Fibroblast of lung (primary cell): ENCODE results near the gene NOL9. TPM values are rescaled to one million over a fixed set of nuclear protein-coding genes. Genes with fewer than 3 reads are reported as not detected.

Experiments
- DNase-seq, 2 donors: peaks; one replicate each; pipeline versions ENCODE4 v3.0.0 to v3.0.0-alpha.2; 2010; ENCODE audit warnings: low read depth in 2 of 2
- H2AFZ ChIP-seq: 2 replicates; pipeline ENCODE4 v1.5.1; 2012; ENCODE audit warnings: low read length, control low read depth, inconsistent platforms
- H3K27ac ChIP-seq: 2 replicates; pipeline ENCODE4 v1.5.1; 2011; ENCODE audit warnings: low read length, control low read depth; ENCODE audit not compliant: insufficient read depth
- H3K27me3 ChIP-seq: 2 replicates; pipeline ENCODE4 v1.5.1; 2011; ENCODE audit warnings: mild to moderate bottlenecking, low read length; ENCODE audit not compliant: control insufficient read depth, insufficient read depth
- H3K36me3 ChIP-seq: 2 replicates; pipeline ENCODE4 v1.5.1; 2011; ENCODE audit warnings: low read length; ENCODE audit not compliant: control insufficient read depth, insufficient read depth
- H3K4me1 ChIP-seq: 2 replicates; pipeline ENCODE4 v1.5.1; 2011; ENCODE audit warnings: low read length; ENCODE audit not compliant: control insufficient read depth, insufficient read depth; ENCODE audit errors: extremely low read depth
- H3K4me2 ChIP-seq: 2 replicates; pipeline ENCODE4 v1.5.1; 2011; ENCODE audit warnings: low read length, control low read depth; ENCODE audit not compliant: insufficient read depth; ENCODE audit errors: extremely low read depth
- H3K4me3 ChIP-seq, 4 experiments: fragments of 200-600 bp in 1 of 4; sonication (generic) in 1 of 4; replicated peaks in 1 of 4; 2 replicates each; pipeline ENCODE4 v1.5.1; 2011 to 2016; ENCODE audit warnings: low read length in 4 of 4, low read depth in 3 of 4, mild to moderate bottlenecking in 3 of 4, control low read depth in 2 of 4, inconsistent platforms in 1 of 4, mixed read lengths in 1 of 4; ENCODE audit not compliant: insufficient read depth in 1 of 4; ENCODE audit errors: control extremely low read depth in 1 of 4
- H3K79me2 ChIP-seq: 2 replicates; pipeline ENCODE4 v1.5.1; 2012; ENCODE audit warnings: mild to moderate bottlenecking, low read length, inconsistent platforms; ENCODE audit not compliant: control insufficient read depth, insufficient read depth
- H3K9ac ChIP-seq: 2 replicates; pipeline ENCODE4 v1.5.1; 2011; ENCODE audit warnings: mild to moderate bottlenecking, low read length, control low read depth; ENCODE audit not compliant: insufficient read depth
- H3K9me3 ChIP-seq: 2 replicates; pipeline ENCODE4 v1.5.1; 2012; ENCODE audit warnings: low read depth, low read length; ENCODE audit not compliant: control insufficient read depth, insufficient read depth
- H4K20me1 ChIP-seq: 2 replicates; pipeline ENCODE4 v1.5.1; 2011; ENCODE audit warnings: low read length; ENCODE audit not compliant: control insufficient read depth, insufficient read depth; ENCODE audit errors: extremely low read depth
- CTCF ChIP-seq, 2 donors: IDR thresholded peaks in 1 of 2; conservative IDR thresholded peaks in 1 of 2; 1 replicate in 1 of 2; 2 replicates in 1 of 2; pipeline ENCODE4 v1.5.1; 2011 to 2012; ENCODE audit warnings: low read length in 2 of 2, control low read depth in 1 of 2, inconsistent platforms in 1 of 2, low read depth in 1 of 2, mild to moderate bottlenecking in 1 of 2
- EZH2 ChIP-seq: IDR thresholded peaks from 2 replicates; pipeline ENCODE4 v1.5.1; 2012; ENCODE audit warnings: low read length, control low read depth, mild to moderate bottlenecking; ENCODE audit errors: missing control alignments
- polyA plus RNA-seq, 2 donors: library from polyadenylated mRNA; depleted of rRNA in 1 of 2; stranded (reverse) in 1 of 2; unstranded in 1 of 2; fragments of >200 nt; gene quantifications; 2 replicates each; pipeline ENCODE4 v1.2.1, GENCODE V29; 2011 to 2012; ENCODE audit warnings: missing spikeins in 1 of 2
- total RNA-seq: library from RNA; depleted of rRNA; stranded (reverse); fragments of >200 nt; gene quantifications from 2 replicates; pipeline ENCODE4 v1.2.1, GENCODE V29; 2014

Gene NOL9
- total and polyA plus RNA-seq, 2 donors (not counting 1 experiment from before 2014, with no cell fraction given) = 17.5 to 19.0 TPM

GRCh38 chr1:6534248-6534822 lies 20.0 kb downstream of the NOL9 start:
- no peak for DNase-seq
- TF ChIP-seq CTCF (conservative IDR thresholded peaks at IDR 0.05 in 1 of 2, IDR thresholded peaks at IDR 0.05 in 1 of 2; ENCODE audit: low read depth in 1 of 2, low read length in 2 of 2) (no peak), EZH2 (no peak)
- Histone ChIP-seq H4K20me1 (peaks cover 3% of the 10 kb centered on the region), H3K9me3 (no peaks in the 10 kb centered on the region), H3K79me2 (no peaks in the 10 kb centered on the region), H3K36me3 (peaks cover 13% of the 10 kb centered on the region), H3K4me2 (no peak overlapping the region), H3K27ac (no peak overlapping the region), H3K9ac (no peak overlapping the region), H3K4me1 (no peaks in the 10 kb centered on the region), H3K4me3 (no peak overlapping the region), H3K27me3 (no peaks in the 10 kb centered on the region), H2AFZ (no peak overlapping the region)

DNA sequence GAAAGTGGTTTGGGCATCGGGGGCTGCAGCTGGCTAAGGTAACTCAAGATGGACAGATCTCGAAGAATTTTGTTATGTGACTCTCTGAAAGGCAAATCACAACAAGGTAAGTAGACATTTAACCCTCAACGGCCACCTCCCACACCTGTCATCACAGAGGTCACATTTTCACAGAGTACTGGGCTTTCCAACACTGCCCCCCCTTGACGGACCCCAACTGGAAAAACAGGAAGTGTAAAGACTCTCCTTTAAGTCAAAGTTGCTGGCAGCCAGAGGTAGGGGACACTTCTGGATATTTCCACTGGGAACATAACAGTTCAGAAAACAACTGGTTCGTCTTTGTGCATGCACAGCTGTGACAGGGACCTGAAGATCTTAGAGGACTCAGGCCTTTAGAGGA lies 22.3 kb downstream of the NOL9 start:
- H3K79me2 ChIP-seq = no peaks in the 10 kb centered on the region
- DNase-seq = no peak
- H2AFZ ChIP-seq = no peak overlapping the region
- H3K27me3 ChIP-seq = no peaks in the 10 kb centered on the region
- H3K4me2 ChIP-seq = no peak overlapping the region
- TF ChIP-seq CTCF (conservative IDR thresholded peaks at IDR 0.05 in 1 of 2, IDR thresholded peaks at IDR 0.05 in 1 of 2; ENCODE audit: low read depth in 1 of 2, low read length in 2 of 2) = no peak
- no peak for TF ChIP-seq EZH2
- H3K27ac ChIP-seq = no peak overlapping the region
- H3K9me3 ChIP-seq = no peaks in the 10 kb centered on the region
- peaks cover 19% of the 10 kb centered on the region for H3K36me3 ChIP-seq
- H3K4me3 ChIP-seq = no peak overlapping the region
- no peaks in the 10 kb centered on the region for H3K4me1 ChIP-seq
- no peak overlapping the region for H3K9ac ChIP-seq
- H4K20me1 ChIP-seq = no peaks in the 10 kb centered on the region

DNA sequence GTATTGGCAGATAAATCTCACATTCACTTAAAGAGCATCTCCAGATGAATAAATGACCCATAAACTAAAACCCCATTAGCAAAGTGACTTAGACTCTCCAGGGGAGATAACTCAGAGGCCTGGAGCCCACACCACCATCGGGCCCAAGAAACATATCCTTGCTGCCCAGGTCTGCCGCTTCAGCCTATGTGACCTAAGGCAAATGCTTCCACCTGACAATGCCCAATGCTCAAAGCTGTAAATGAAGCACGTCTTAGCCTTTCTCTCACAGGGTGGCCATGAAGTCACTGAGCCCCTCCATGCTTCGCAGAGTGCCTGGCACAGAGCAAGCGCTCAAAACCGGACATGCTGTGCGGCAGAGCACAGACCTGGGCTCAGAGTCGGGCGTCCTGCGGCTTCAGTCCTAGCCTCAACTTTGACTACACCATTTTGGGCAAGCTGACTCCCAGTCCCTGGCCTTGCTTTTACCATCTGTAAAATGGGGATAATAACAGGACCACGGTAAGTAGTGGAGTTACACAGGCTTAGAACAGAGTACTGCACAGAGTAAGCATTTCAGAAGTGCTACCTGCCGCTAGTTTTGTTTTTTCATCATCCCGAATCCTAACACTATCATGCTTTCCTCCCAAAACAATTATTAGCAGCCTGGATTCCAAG lies 23.7 kb downstream of the NOL9 start:
- no peaks in the 10 kb centered on the region for H3K9me3 ChIP-seq

More for the DNA sequence above, 23.7 kb downstream of the NOL9 start:
- Histone ChIP-seq H3K27ac (no peak overlapping the region), H3K4me1 (no peaks in the 10 kb centered on the region), H3K4me3 (no peak overlapping the region), H3K27me3 (no peaks in the 10 kb centered on the region), H3K9ac (no peak overlapping the region), H2AFZ (no peak overlapping the region), H3K4me2 (no peak overlapping the region), H3K79me2 (no peaks in the 10 kb centered on the region), H3K36me3 (peaks cover 29% of the 10 kb centered on the region), H4K20me1 (no peaks in the 10 kb centered on the region)
- no peak for DNase-seq
- TF ChIP-seq EZH2 = no peak
